GM19043 (cell line): Measurements from ENCODE around the gene CSF3R.
"Not testable (repeated sequence)": the region's sequence is repeated elsewhere in the genome, so short reads cannot be mapped to it uniquely, and the experiment has no call there.

Experiments
- ATAC-seq: cut with Tn5 transposase; IDR thresholded peaks from one replicate; pipeline ENCODE4 v1.9.1; 2021; ENCODE audit warnings: low read depth; ENCODE audit not compliant: unreplicated experiment

The CSF3R gene

DNA sequence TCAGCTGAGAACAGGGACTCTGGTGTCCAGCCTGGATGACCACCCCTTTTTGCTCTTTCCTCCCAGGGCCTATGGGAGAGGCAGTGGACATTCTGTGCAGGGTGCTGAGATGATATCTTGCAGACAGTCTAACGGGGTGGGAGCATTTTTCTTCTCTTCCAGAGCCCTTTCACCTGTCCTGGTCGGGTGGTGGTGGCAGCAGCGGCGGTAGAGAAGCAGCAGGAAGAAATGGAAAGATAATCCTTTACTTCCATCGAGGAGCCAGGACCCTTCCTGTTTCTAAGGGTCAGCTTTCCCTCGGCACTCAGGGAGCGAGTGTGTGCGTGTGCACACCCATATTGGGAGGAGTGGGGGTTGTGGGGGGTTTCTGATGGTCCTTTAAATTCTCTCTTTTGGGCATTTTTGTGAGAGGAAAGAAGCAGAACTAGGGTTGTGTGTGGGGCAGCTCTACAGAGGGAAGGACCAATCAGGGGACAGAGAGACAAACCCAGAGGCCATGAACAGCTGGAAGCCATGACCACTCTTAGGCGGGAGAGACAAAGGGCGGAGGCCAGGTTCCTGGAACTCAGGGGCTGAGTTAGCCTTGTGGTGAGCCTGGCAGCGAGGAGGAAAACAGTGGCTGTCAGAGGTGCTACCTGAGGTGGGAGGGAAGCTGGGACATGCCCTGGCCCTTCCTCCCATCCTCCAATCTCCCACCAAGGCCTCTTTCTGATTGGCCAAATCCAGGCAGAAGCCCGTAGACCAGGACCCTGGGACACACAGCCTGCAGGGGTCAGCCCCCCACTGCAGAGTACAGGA is 31.2 kb upstream of the CSF3R start:
- ATAC-seq = no peak

DNA sequence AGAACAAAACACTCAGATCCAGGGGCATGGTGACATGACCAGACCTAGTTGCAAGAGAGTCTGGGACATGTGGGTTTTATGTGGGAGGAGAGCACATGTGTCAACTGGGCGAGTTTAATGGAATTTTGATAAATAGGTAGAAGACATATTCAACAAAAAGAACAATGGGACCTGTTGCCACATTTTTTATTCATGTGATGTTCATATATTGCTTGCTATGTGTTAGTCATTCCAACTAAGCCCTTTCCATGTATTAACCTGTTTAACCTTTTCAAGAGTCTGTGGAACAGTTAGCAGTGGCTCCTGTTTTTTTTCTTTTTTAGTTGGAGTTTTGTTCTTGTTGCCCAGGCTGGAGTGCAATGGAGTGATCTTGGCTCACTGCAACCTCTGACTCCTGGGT is 30.1 kb upstream of the CSF3R start:
- ATAC-seq = no peak

- no peak for ATAC-seq
These were observed 29.4 kb upstream of the CSF3R start for GRCh38 chr1:36511804-36512798.

- not testable (repeated sequence) for ATAC-seq
These were observed 28.5 kb upstream of the CSF3R start for GRCh38 chr1:36511220-36511619.

DNA sequence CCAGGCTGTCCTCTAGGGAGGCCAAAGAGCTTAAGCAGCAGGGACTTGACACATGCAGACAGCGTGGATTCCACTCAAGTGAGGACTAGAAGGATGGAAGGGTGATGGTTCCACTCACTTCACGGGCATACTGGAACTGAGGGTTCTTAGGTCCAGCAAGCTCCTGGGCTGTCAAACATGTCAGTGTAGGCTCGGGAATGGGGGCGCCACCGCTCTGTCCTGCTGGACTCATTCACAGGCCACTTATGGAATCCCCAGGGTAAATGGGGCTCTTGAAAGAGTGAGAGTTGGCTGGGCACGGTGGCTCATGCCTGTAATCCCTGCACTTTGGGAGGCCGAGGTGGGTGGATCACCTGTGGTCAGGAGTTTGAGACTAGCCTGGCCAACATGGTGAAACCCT is 27.7 kb upstream of the CSF3R start:
- no peak for ATAC-seq

DNA sequence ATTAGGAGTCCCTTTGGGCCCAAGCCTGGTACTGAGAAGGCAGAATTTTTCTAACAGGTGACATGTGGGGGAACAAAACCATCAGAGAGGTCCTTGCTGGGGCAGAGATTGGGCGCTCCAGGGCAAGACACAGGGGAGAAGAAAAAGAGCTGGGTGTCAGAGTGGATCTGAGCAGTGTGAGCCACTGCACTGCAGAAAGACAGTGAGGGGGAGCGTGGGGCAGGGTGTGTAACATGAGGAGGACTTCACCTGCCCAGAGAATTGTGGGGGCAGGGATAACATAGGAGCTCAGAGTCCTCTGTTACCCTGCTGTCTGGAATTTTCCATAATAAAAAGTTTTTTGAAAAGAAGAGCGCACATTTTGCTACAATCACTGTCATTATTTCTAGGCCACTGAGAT is 25.5 kb upstream of the CSF3R start:
- ATAC-seq = no peak

DNA sequence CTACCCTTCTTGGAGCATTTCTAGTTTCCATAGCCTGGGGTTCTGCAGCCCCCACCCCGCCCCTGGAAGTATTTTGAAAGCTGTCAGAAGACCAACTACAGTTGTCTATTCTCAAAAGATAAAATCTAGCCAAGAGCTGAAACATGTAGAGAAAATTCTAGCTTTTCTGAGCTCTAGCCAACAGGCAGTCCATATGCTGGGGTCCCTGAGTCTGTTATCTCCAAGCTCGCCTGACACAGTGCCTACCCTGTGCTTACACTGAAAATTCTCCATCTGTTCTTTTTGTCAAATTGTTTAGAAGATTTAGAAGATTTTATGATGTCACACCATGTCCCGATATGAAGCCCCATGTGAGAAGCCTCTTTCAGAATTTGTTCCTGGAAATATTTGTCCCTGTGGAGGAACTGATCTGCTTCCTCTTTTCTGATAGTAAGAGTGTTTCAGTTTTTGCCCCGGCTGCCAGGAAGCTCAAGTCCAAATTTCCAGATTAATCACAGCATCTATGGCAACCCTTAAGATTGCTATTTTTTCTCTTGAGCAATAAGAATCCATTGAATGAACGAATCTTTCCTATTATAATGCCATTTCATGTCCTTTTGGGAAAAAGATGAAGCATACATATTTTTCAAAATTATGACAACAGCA is 23.7 kb upstream of the CSF3R start:
- ATAC-seq = no peak

DNA sequence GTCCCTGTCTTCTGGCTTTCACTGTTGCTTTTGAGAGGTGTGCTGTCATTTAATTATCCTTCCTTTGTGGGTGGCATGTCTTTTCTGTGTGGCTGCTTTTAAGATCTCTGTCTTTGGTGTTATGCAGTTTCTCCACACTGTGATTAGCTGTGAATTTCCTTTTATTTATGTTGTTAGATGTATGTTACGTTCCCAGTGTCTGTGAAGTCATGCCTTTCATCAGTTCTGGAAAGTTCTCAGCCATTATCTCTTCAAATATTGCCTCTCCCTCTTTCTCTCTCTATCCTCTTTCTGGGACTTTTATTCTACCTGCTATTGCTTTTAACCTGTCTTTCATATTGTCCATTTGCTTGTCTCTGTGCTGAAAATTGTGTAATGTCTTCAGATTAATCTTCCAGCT is 21.0 kb upstream of the CSF3R start:
- no peak for ATAC-seq

DNA sequence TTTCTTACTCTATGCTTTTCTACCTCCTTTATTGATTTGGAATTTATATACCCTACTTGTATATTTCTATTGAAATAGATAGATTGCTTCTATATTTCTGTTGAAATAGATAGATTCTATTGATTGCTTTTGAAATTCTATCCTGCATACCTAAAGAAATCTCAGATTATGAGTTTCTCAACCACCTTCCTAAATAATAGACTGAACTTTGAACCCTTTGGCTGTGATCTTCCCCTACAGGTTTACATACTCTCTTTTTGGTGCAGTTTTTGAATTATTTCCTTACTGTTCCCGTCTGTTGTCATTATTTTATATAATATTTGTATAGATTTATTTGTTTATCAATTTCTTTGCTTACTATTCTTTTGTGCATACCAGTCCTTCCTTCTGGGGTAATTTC is 20.4 kb upstream of the CSF3R start:
- no peak for ATAC-seq

GRCh38 chr1:36502616-36503015 is 19.9 kb upstream of the CSF3R start:
- no peak for ATAC-seq

DNA sequence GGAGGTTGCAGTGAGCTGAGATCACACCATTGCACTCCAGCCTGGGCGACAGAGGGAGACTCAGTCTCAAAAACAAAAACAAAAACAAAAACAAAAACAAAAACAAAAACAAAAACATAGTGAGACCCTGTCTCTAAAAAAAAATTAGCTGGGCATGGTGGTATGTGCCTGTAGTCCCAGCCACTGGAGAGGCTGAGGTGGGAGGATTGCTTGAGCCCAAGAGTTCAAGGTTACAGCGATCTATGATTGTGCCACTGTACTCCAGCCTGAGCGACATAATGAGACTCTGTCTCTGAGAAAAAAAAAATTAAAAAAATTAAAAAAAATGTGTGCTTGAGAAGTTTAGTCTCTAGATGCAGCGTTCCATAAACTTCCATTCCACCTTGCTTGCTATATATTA is 19.2 kb upstream of the CSF3R start:
- not testable (repeated sequence) for ATAC-seq

DNA sequence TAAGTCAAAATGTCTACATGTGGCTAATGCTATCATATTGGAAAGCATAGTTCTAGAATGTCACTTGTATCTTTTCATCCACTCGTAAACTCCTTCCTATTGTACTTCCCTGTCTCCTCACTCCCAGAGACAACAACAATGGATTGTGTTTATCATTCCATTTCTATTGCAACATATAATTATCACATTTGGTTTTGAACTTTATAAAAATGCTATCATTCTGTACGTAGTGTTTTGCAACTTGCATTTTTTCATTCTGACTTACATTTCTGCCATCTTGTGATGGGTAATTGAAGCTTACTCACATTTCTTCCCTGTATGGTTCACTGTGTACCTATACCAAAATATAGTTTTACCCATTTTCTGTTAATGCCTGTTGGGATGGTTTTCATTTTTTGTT is 14.5 kb upstream of the CSF3R start:
- ATAC-seq = no peak

DNA sequence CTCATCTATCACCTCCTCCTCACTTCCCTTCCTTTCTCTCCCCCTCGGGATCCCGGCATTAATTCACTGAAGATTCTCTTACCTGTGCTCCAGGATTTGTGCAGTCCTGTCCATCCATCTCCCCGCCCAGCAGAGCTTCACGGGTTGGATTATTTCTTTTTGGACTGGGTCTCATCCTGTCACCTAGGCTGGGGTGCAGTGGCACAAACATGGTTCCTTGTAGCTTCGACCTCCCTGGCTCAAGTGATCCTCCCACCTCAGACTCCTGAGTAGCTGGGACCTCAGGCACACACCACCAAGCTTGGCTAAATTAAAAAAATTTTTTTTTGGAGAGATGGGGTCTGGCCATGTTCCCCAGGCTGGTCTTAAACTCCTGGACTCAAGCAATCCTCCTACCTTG is 12.3 kb upstream of the CSF3R start:
- ATAC-seq = no peak

GRCh38 chr1:36493524-36493923 is 10.8 kb upstream of the CSF3R start:
- ATAC-seq = no peak

GRCh38 chr1:36492491-36492890 is 9.8 kb upstream of the CSF3R start:
- ATAC-seq = no peak

- not testable (repeated sequence) for ATAC-seq
These were observed 6.7 kb upstream of the CSF3R start for GRCh38 chr1:36489258-36490051.

DNA sequence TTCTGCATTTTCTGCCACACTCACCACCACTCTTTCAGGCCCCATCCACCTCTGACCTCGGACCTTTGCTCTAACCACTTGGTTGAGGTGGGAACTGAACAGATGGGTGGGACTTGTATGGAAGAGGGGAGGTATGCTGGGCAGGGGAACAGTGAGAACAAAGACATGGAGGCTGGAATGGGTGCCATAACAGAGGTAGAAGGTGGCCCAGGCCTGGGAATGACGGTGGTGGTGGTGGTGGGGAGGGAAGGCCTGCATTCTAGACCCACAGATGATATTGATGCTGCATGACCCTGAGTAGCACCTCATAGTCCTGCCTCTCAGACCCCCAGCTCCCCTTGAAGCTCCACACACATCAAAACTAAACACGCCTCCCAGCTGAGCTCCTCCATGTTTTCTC is 5.2 kb upstream of the CSF3R start:
- ATAC-seq = no peak

DNA sequence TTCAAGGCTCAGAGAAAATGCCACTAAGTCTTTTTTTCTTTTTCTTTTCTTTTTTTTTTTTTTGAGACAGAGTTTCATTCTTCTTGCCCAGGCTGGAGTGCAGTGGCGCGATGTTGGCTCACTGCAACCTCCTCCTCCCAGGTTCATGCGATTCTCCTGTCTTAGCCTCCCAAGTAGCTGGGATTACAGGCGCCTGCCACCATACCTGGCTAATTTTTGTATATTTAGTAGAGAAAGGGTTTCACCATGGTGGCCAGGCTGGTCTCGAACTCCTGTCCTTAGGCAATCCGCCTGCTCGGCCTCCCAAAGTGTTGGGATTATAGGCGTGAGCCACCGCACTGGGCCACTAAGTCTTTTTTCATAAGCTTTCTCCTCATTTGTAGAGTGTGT is 4.6 kb upstream of the CSF3R start:
- not testable (repeated sequence) for ATAC-seq

GRCh38 chr1:36486439-36487335 is 4.0 kb upstream of the CSF3R start:
- no peak for ATAC-seq
